GM23338 (cell line): ENCODE results near the gene EXPH5.

Source experiments
- EZH2phosphoT487 ChIP-seq: fragments of 200-600 bp; sonication (generic); IDR thresholded peaks from one replicate; pipeline ENCODE4 v1.8.1; 2018; ENCODE audit warnings: antibody characterized with exemption; ENCODE audit not compliant: unreplicated experiment
- NANOG ChIP-seq: IDR thresholded peaks from 2 replicates; pipeline ENCODE4 v1.6.1; 2016; ENCODE audit warnings: antibody characterized with exemption, borderline replicate concordance
- POLR2AphosphoS5 ChIP-seq: IDR thresholded peaks from 2 replicates; pipeline ENCODE4 v1.6.1; 2016; ENCODE audit warnings: antibody characterized with exemption, low read depth
- ZNF331 ChIP-seq: fragments of 250-450 bp; sonication (Bioruptor Pico); IDR thresholded peaks from 2 replicates; pipeline ENCODE4 v1.5.0; 2020; ENCODE audit warnings: low read depth, mild to moderate bottlenecking, moderate library complexity
- TF ChIP-seq, protein P1 (sequence below), 2 experiments: fragments of 200-600 bp in 1 of 2; sonication (generic) in 1 of 2; conservative IDR thresholded peaks; 2 replicates each; pipeline versions ENCODE4 v1.5.1 to v1.6.1; 2016 to 2017; ENCODE audit warnings: antibody characterized with exemption in 2 of 2, low read depth in 2 of 2, mild to moderate bottlenecking in 2 of 2, moderate library complexity in 1 of 2
- TF ChIP-seq, protein P2 (sequence below): IDR thresholded peaks from 2 replicates; pipeline ENCODE4 v1.6.1; 2016; ENCODE audit warnings: antibody characterized with exemption

DNA sequence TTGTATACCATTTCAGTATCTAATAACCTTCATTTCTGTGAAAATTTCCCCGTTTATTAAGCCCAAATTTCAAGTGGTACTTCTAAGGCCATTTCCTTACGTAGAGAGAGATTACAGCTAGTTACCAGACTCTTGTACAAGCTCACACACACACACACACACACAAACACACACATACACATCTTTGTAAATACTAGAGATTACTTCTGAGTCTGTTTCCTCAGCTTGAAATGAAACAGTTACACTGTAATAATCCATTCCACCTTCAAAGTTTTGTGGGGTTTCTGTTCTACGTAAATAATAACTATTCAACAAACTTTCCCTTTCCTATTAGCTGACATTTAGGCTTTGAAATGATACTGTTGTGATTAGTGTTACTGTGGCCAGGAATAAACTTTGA lies 101.6 kb downstream of the EXPH5 start:
- TF ChIP-seq, protein P1, sequence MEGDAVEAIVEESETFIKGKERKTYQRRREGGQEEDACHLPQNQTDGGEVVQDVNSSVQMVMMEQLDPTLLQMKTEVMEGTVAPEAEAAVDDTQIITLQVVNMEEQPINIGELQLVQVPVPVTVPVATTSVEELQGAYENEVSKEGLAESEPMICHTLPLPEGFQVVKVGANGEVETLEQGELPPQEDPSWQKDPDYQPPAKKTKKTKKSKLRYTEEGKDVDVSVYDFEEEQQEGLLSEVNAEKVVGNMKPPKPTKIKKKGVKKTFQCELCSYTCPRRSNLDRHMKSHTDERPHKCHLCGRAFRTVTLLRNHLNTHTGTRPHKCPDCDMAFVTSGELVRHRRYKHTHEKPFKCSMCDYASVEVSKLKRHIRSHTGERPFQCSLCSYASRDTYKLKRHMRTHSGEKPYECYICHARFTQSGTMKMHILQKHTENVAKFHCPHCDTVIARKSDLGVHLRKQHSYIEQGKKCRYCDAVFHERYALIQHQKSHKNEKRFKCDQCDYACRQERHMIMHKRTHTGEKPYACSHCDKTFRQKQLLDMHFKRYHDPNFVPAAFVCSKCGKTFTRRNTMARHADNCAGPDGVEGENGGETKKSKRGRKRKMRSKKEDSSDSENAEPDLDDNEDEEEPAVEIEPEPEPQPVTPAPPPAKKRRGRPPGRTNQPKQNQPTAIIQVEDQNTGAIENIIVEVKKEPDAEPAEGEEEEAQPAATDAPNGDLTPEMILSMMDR (conservative IDR thresholded peaks at IDR 0.05; ENCODE audit: low read depth in 2 of 2): no peak
- TF ChIP-seq POLR2AphosphoS5 (no peak), EZH2phosphoT487 (no peak), ZNF331 (no peak), NANOG (no peak)
- TF ChIP-seq, protein P2, sequence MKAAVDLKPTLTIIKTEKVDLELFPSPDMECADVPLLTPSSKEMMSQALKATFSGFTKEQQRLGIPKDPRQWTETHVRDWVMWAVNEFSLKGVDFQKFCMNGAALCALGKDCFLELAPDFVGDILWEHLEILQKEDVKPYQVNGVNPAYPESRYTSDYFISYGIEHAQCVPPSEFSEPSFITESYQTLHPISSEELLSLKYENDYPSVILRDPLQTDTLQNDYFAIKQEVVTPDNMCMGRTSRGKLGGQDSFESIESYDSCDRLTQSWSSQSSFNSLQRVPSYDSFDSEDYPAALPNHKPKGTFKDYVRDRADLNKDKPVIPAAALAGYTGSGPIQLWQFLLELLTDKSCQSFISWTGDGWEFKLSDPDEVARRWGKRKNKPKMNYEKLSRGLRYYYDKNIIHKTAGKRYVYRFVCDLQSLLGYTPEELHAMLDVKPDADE: no peak
